ENCODE measurements around the gene ATP2A2.

ATP2A2 gene

DNA sequence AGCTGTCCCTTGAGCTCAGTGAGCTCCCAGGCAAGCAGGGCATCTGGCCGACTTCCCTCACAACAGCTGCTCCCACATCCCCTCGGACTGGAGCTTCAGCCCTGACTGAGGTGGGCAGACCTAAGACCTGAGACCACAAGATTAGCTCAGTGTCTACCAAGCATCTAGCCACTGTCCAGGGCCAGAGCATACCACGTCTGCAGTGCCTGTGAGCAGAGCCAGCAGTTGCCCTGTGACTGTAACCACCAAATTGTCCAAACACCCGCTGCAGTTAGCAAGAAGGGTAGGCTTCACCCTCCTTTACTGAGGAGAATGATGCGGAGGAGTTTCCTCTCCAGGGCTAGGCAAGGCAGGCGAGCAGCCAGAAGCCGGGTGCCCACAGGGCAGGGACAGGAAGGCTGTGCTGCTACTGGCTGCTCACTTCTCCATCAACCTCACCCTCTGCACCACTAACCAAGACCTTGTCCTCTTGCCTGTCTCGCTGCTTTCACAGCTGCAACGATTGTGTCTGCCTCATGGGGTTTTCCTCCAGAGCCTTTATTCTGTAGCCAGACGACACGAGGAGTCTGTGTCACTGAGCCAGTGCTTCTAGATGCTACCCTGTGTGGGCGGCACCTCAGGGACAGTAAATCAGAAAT, 68.6 kb downstream of the ATP2A2 start:
- ChIA-PET POLR2A (no interaction called here), CTCF (interaction anchor here (0.8 to 1.6 kb wide), 4 partner anchors 9 to 81 kb away, joined by 3 to 4 read pairs (median 3); no protein-coding TSS in a partner anchor)
- no peak overlapping the region for H3K4me3 ChIP-seq (ENCODE audit: low read depth, low read length)
- TF ChIP-seq, protein P1, sequence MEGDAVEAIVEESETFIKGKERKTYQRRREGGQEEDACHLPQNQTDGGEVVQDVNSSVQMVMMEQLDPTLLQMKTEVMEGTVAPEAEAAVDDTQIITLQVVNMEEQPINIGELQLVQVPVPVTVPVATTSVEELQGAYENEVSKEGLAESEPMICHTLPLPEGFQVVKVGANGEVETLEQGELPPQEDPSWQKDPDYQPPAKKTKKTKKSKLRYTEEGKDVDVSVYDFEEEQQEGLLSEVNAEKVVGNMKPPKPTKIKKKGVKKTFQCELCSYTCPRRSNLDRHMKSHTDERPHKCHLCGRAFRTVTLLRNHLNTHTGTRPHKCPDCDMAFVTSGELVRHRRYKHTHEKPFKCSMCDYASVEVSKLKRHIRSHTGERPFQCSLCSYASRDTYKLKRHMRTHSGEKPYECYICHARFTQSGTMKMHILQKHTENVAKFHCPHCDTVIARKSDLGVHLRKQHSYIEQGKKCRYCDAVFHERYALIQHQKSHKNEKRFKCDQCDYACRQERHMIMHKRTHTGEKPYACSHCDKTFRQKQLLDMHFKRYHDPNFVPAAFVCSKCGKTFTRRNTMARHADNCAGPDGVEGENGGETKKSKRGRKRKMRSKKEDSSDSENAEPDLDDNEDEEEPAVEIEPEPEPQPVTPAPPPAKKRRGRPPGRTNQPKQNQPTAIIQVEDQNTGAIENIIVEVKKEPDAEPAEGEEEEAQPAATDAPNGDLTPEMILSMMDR (IDR thresholded peaks at IDR 0.05; ENCODE audit: insufficient read depth, low read length, missing control alignments), result no peak
- no peak for DNase-seq (ENCODE audit: low read depth, low spot score)

DNA sequence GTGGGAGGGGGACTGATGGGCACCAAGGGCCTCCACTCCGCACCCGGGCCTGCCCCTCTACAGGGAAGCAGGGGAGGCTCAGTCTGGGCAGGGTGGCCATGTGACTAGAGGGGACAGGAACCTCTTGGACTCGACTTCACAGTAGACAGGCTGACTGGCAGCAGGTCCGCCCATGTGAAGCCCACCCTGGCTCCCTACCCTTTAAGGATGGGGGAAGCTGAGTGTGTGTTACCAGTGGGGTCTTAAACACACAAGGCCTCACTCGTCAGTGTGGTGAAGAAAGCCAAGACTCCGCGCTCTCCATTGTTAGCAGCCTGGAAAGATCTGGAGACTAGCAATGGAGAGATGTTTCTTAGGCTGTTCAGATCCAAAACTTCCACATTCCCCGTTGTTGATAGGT, 70.1 kb downstream of the ATP2A2 start:
- POLR2A ChIA-PET, result no interaction called here
- CTCF ChIA-PET, result interaction anchor here (0.6 to 1.4 kb wide), 2 partner anchors 9 to 80 kb away, joined by 3 to 4 read pairs; no protein-coding TSS in a partner anchor
- no peak overlapping the region for H3K4me3 ChIP-seq (ENCODE audit: low read depth, low read length)
- no peak for DNase-seq (ENCODE audit: low read depth, low spot score)
- TF ChIP-seq, protein P1 (IDR thresholded peaks at IDR 0.05; ENCODE audit: insufficient read depth, low read length, missing control alignments), result no peak

DNA sequence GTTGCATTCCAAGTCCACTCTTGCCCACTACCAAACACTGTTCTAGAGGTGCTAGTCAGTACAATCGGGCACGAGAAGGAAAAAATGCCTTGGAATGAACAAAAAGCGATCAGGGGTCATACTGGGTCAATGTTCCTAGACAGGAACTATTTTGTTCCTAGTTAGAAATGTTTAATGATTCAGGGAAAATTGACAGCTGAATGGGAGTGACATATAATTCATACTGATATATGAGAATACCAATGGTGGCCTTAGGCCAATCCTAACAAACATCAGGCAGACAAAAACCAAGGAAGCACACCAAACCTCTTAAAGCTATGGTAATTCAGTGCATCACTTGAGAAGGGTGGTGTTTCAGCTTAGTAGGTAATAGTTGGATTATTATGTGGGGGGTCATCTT, 71.4 kb downstream of the ATP2A2 start:
- H3K4me3 ChIP-seq (ENCODE audit: low read depth, low read length), result no peak overlapping the region
- POLR2A ChIA-PET, result interaction anchor here (0.8 kb wide), 1 partner anchor 14 kb away, joined by 3 read pairs; no protein-coding TSS in a partner anchor
- DNase-seq (ENCODE audit: low read depth, low spot score), result no peak
- TF ChIP-seq, protein P1 (IDR thresholded peaks at IDR 0.05; ENCODE audit: insufficient read depth, low read length, missing control alignments), result no peak
- CTCF ChIA-PET, result interaction anchor here (1.1 to 1.3 kb wide), 2 partner anchors 13 to 252 kb away, joined by 4 to 5 read pairs; no protein-coding TSS in a partner anchor

DNA sequence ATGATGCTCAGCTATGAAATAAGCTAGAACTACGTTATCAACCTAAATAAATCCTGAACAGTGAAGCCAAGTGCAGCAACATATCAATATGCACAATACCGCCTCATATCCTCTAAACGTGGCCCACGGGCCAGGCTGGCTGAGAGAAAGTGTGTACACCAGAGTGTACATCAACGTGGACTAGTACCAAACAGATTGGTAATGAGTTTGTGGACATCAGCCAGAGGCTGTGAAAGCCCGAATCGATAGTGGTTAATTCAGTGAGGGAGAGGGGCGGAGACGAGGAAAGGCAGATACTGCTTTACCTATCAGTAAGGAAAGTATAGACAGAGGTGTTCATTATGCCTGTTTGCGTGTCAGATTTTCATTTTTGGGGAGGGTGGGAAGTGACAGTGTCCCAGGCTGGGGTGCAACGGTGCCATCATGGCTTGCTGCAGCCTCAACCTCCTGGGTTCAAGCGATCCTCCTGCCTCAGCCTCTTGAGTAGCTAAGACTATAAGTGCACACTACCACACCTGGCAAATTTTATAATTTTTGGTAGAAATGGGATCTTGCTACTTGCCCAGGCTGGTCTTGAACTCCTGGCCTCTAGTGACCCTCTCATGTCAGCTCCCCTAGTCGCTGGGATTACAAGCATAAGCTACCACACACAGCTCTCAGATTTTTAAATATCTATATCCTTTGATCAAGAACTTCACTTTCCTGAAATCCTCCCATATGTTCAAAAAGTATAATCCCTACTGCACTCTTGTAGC, 72.3 kb downstream of the ATP2A2 start:
- no peak for DNase-seq (ENCODE audit: low read depth, low spot score)
- TF ChIP-seq, protein P1 (IDR thresholded peaks at IDR 0.05; ENCODE audit: insufficient read depth, low read length, missing control alignments), result no peak
- ChIA-PET CTCF (interaction anchor here (0.8 to 1.9 kb wide), 7 partner anchors 8 to 290 kb away, joined by 3 to 6 read pairs (median 4); no protein-coding TSS in a partner anchor), POLR2A (no interaction called here)
- no peak overlapping the region for H3K4me3 ChIP-seq (ENCODE audit: low read depth, low read length)

DNA sequence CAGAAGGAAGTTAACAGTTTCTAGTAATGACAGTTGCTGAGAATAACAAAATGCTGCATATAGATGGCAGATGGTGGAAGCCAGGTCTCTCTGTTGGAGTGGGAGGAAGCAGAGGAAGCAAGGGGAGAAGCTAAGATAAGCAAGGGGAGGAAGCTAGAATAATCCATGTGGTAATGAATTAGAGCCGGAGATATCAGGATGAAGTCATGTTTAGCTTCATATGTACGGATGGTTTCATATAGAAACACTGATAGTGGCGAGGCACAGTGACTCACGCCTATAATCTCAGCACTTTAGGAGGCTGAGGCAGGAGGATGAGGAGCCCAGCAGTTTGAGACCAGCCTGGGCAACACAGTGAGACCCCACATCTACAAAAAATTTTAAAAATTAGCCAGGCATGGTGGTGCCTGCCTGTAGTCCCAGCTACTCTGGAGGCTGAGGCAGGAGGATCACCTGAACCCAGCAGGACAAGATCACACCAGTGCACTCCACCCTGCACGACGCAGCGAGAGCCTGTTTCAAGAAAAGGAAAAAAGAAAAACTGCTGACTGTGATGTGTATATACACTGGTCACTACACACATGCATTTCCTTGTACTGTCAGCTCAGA, 73.2 kb downstream of the ATP2A2 start:
- ChIA-PET CTCF (interaction anchor here (0.6 to 1.9 kb wide), 6 partner anchors 9 to 291 kb away, joined by 3 to 6 read pairs (median 4); no protein-coding TSS in a partner anchor), POLR2A (interaction anchor here (0.7 kb wide), 1 partner anchor 255 kb away, joined by 4 read pairs; no protein-coding TSS in a partner anchor)
- DNase-seq (ENCODE audit: low read depth, low spot score), result no peak
- H3K4me3 ChIP-seq (ENCODE audit: low read depth, low read length), result no peak overlapping the region
- TF ChIP-seq, protein P1 (IDR thresholded peaks at IDR 0.05; ENCODE audit: insufficient read depth, low read length, missing control alignments), result no peak

Measured in AG04449 (cell line).